ENCODE data around the gene CLRN2. TPM values are rescaled to one million over a fixed set of nuclear protein-coding genes. Genes with fewer than 3 reads are reported as not detected.

CLRN2 gene
- total and polyA plus RNA-seq, 4 donors = 0.19 TPM; not detected in 3

- 65% methylated on average over 5 of the region's 5 CpGs for WGBS
- H3K9ac ChIP-seq (ENCODE audit: low read depth in 1 of 2, low read length in 2 of 2) = no peak overlapping the region
- H3K4me3 ChIP-seq (ENCODE audit: low read depth in 1 of 3, low read length in 3 of 3) = no peak overlapping the region
Measured at GRCh38 chr4:17512973-17513665, 1.8 kb upstream of the CLRN2 start.

More at GRCh38 chr4:17512973-17513665, 1.8 kb upstream of the CLRN2 start:
- DNase-seq (ENCODE audit: low spot score) = no peak
- Histone ChIP-seq H3K36me3 (ENCODE audit: control insufficient read depth in 4 of 4, insufficient read depth in 3 of 4, low read depth in 1 of 4, low read length in 3 of 4) (peaks cover 0 to 4% (median 2%) of the 10 kb centered on the region in 4 donors), H3K4me1 (ENCODE audit: control insufficient read depth in 4 of 4, insufficient read depth in 4 of 4, low read length in 3 of 4) (peaks cover 4 to 58% (median 40%) of the 10 kb centered on the region in 4 donors), H3K27ac (ENCODE audit: low read depth in 1 of 2, low read length in 2 of 2) (no peak overlapping the region), H3K27me3 (ENCODE audit: control insufficient read depth in 4 of 4, insufficient read depth in 4 of 4, low read length in 3 of 4) (no peaks in the 10 kb centered on the region), H3K9me3 (ENCODE audit: control insufficient read depth in 4 of 4, low read length in 3 of 4) (no peaks in the 10 kb centered on the region)
- TF ChIP-seq RAD21 (IDR thresholded peaks at IDR 0.05) (no peak), HNF4G (IDR thresholded peaks at IDR 0.05) (no peak), GABPA (IDR thresholded peaks at IDR 0.05 in 1 of 2, conservative IDR thresholded peaks at IDR 0.05 in 1 of 2) (no peak), SP1 (IDR thresholded peaks at IDR 0.05) (no peak), HNF4A (conservative IDR thresholded peaks at IDR 0.05) (no peak), ATF3 (IDR thresholded peaks at IDR 0.05) (no peak), JUND (IDR thresholded peaks at IDR 0.05) (no peak), YY1 (IDR thresholded peaks at IDR 0.05) (no peak), REST (IDR thresholded peaks at IDR 0.05) (no peak), FOXA1 (IDR thresholded peaks at IDR 0.05) (no peak), EGR1 (IDR thresholded peaks at IDR 0.05; ENCODE audit: low read depth in 2 of 2) (no peak), CTCF (IDR thresholded peaks at IDR 0.05; ENCODE audit: low read depth, low read length, missing input control) (no peak), ZBTB33 (IDR thresholded peaks at IDR 0.05) (no peak)

Measured in liver (tissue), 9 donors.